AG04449 (cell line): ENCODE measurements around the gene PEX26.

Source experiments
- CTCF ChIA-PET: fragments of 350-600 bp; formaldehyde crosslinking; extraction: SDS; loops from one replicate; lab custom pipeline; 2021; ENCODE audit warnings: antibody characterized with exemption; lab: Yijun Ruan, JAX
- POLR2A ChIA-PET: fragments of 400-600, 350-600 bp; formaldehyde crosslinking; extraction: SDS; loops from one replicate; lab custom pipeline; 2020; ENCODE audit warnings: antibody characterized with exemption, inconsistent platforms; lab: Yijun Ruan, JAX
- DNase-seq: peaks from one replicate; pipeline ENCODE4 v3.0.0-alpha.2; 2010; ENCODE audit warnings: low read depth, low spot score
- H3K4me3 ChIP-seq: 2 replicates; pipeline ENCODE4 v1.5.1; 2011; ENCODE audit warnings: low read depth, mild to moderate bottlenecking, control low read depth, low read length
- CTCF ChIP-seq: IDR thresholded peaks from one replicate; pipeline ENCODE4 v1.5.1; 2011; ENCODE audit warnings: mild to moderate bottlenecking, moderate library complexity, low read length, control low read depth, inconsistent platforms; ENCODE audit not compliant: insufficient read depth; ENCODE audit errors: missing control alignments

PEX26 gene

GRCh38 chr22:18056161-18056666 lies 21.6 kb upstream of the PEX26 start:
- TF ChIP-seq CTCF, result no peak
- no peak overlapping the region for H3K4me3 ChIP-seq
- no peak for DNase-seq
- ChIA-PET POLR2A (interaction anchor here (0.8 kb wide), 1 partner anchor 25 kb away, joined by 3 read pairs; no protein-coding TSS in a partner anchor), CTCF (interaction anchor here (0.7 to 2.6 kb wide), 9 partner anchors 9 to 315 kb away, joined by 3 to 13 read pairs (median 6); no protein-coding TSS in a partner anchor)

- no peak overlapping the region for H3K4me3 ChIP-seq
- POLR2A ChIA-PET, result interaction anchor here (0.8 kb wide), 1 partner anchor 25 kb away, joined by 3 read pairs; no protein-coding TSS in a partner anchor
- CTCF ChIA-PET, result interaction anchor here (0.7 to 2.6 kb wide), 7 partner anchors 9 to 316 kb away, joined by 3 to 13 read pairs (median 6); no protein-coding TSS in a partner anchor
- TF ChIP-seq CTCF, result no peak
- DNase-seq, result no peak
Observed at GRCh38 chr22:18056807-18057474, 20.8 kb upstream of the PEX26 start.

GRCh38 chr22:18057568-18058209 lies 20.1 kb upstream of the PEX26 start:
- CTCF ChIA-PET, result interaction anchor here (1.2 to 2.6 kb wide), 6 partner anchors 17 to 228 kb away, joined by 4 to 13 read pairs (median 7); no protein-coding TSS in a partner anchor

GRCh38 chr22:18058371-18059093 lies 19.3 kb upstream of the PEX26 start:
- no peak overlapping the region for H3K4me3 ChIP-seq
- no peak for DNase-seq
- ChIA-PET POLR2A (no interaction called here), CTCF (interaction anchor here (1.0 to 1.9 kb wide), 4 partner anchors 18 to 229 kb away, joined by 3 to 13 read pairs (median 4); no protein-coding TSS in a partner anchor)
- no peak for TF ChIP-seq CTCF

More at GRCh38 chr22:18057568-18058209, 20.1 kb upstream of the PEX26 start:
- TF ChIP-seq CTCF, result no peak
- POLR2A ChIA-PET, result no interaction called here
- peak; percentile 96 for DNase-seq
- H3K4me3 ChIP-seq, result no peak overlapping the region

GRCh38 chr22:18059094-18059417 lies 18.7 kb upstream of the PEX26 start:
- no peak for DNase-seq
- ChIA-PET POLR2A (no interaction called here), CTCF (interaction anchor here (1.0 to 1.9 kb wide), 3 partner anchors 17 to 36 kb away, joined by 3 to 5 read pairs (median 3); no protein-coding TSS in a partner anchor)
- no peak overlapping the region for H3K4me3 ChIP-seq
- TF ChIP-seq CTCF, result no peak
